HG03575 (cell line): Measurements from ENCODE around the gene DKK3.

Source experiments
- ATAC-seq: cut with Tn5 transposase; IDR thresholded peaks from one replicate; pipeline ENCODE4 v1.9.1; 2021; ENCODE audit not compliant: unreplicated experiment, insufficient number of reproducible peaks, low FRiP score; ENCODE audit errors: extremely low read depth

Gene DKK3

DNA sequence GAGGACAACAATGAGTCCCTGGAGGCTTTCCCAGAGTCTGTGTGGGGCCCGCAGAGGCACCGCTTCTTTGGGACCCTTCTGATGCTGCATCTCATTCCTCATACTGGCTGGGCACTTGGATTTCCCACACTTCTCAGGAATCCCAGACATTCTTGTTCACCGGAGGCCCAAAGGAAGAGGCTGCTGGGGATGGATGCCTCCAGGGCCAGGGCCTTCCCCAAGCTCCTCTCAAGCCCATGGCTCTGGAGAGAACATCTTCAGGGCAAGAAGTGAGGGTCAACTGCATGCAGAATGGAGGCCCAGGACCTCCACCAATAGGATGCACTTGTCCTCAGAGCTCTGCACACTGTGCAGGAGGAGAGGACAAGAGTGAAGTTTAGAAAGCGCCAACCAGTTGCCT, 34.6 kb downstream of the DKK3 start:
- no peak for ATAC-seq

DNA sequence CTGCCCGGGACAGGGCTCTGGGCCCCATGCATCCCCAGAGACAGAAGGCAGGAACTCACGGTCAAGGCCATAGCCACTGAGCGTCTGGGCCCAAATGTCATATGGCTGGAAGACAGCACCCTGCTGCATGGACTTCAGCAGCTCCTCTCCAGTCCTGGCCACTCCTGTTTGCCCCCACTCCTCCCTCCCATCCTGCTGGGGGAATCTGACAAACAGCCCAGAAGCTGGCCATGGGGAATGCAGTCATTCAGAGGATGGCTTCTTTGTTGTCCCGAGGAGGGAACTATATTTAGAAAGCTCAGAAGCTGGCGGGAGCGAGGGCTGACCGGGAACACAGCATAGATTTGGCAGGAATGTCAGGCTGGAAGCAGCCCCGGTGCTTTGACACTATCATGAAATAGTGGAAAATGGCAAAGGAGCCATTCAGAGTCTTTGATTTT, 35.0 kb downstream of the DKK3 start:
- ATAC-seq: no peak

GRCh38 chr11:11972730-11973341, 35.6 kb downstream of the DKK3 start:
- ATAC-seq: no peak

DNA sequence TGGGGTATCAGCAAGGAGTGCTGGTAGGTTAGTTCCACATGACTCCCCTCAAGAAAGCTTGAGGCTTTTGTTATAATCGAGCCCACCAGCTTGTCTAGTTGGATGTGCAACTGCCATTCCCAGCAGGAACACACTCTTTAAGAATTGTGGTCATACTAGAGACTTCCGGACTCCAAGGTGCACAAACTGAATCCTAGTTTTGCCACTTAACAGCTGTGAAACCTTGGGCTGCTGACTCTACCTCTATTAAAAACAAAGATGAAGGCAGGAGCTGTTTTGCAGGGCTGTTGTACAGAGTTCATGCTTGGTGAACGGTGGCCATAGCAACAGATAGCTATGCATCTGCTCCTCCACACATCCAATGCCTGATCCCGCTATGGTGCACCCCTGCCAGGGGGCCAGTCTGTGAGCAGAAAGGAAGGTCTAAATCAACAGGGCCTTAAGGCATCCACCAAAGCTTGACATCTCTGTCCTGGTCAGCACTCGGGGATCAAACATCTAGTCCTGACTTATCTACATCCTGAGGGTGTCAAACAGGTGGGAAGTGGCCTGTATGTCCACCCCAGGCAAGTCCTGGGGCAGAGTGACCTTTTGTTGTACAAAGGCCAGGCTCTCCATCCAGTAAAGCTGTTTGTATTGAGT, 36.4 kb downstream of the DKK3 start:
- no peak for ATAC-seq

DNA sequence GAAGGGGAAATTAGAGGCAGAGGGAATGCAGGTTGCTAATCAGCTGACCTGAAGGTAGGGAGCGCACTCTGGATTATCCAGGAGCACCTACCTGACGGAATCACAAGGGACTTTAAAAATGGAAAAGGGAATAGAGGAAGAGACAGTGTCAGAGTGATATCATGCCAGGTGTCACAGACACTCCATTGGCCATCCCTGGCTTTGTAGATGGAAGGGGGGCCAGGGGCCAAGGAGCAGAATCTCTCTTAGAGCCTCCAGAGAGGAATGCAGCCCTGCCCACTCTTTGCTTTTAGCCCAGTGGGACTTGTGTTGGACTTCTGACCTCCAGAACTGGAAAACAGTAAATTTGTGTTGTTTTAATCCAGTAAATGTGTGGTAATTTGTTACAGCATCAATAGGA, 37.9 kb downstream of the DKK3 start:
- ATAC-seq: no peak

DNA sequence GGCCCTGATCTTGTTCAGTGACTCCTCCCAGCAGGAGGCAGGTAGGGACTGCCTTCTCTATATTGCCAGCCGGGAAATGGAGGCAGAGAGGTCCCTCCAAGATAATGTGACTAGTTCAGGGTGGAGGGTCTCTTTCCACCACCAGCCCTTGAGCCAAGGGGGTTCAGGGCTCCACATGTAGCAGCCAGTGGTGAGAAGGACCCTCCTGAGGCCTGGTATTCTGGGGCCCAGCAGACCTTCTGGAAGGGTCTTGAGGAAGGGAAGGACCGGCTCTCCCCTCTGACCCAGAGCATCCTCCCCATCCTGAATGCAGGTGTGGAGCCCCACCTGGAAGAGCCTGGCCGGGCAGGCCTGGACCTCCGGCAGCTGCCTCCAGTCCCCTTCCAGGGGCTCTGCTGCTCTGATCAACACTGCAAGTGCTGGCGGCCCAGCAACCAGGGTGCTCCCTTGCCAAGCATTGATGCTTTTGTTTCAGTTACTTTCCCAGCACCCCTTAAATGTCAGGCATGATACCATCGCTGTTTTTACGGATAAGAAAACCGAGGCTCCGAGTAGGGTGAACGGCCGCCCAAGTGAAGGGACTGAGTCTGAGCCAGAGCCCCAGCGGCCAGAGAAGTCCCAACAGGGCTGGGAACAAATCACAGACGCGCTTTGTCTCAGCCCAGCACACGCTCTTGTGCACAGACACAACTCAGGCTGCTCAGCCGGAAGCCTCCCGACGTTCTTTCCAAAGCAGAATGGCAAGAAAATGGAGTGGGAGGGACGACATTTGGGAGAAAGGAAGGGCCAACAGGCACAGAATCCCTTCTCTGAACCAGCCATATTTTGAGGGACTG, 38.8 kb downstream of the DKK3 start:
- no peak for ATAC-seq

DNA sequence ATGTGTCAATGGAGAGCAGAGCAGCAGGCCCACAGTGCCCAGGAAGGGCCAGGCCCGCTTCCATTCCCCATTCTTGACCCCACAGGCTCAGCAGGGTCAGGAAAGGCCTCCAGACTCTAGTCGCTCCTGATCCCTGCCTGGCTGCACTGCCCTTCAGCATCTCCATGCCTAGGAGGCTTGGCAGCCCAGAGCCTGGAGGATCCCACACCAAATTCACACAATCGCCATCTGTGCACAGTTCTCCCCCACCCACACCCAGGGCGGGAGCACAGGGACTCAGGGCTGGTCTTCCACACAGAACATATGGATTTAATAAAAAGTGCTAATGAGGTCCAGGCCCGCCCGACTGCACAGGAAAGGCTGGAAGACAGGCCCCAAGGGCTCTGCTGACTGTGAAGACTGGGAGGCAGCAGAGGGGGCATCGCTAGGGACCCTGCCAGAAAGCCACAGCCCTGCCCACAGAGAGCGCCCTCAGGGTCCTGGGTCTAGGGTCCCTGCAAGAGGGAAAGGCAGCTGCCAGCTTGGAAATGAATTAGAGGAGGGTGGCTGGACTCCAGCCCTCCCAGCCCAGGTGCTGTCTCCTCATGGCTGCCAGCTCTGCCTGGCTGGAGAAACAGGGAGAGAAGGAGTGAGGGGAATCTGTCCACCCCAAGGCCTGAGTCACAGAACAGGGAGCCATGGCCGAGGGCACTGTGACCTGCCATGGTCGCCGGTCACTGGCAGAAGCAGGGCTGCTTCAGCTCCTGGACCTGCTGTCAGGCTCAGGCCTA, 39.7 kb downstream of the DKK3 start:
- no peak for ATAC-seq

- no peak for ATAC-seq
Observed at GRCh38 chr11:11967669-11968510, 40.5 kb downstream of the DKK3 start.

- no peak for ATAC-seq
Observed at GRCh38 chr11:11966826-11967668, 41.4 kb downstream of the DKK3 start.

DNA sequence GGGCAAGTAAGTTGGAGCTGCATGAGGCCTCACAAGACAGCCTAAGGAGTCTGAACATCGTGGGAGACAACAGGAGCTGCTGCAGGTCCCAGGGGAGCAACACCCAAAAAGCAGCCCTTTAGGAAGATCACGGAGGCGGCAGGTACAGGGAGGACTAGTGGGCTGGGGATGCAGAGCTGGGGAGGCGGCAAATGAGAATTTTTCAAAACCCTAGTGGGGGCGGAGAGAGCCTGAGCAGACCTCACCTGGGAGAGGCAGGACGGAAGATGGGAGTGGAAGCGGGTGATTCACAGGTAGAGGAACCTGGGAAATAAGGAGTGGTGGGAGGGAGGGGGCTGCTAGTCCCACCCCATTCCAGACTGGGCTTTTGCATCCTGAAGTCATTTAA, 42.1 kb downstream of the DKK3 start:
- ATAC-seq: no peak

GRCh38 chr11:11965656-11966353, 42.6 kb downstream of the DKK3 start:
- no peak for ATAC-seq

- ATAC-seq: no peak
Observed at GRCh38 chr11:11965192-11965591, 43.2 kb downstream of the DKK3 start.

DNA sequence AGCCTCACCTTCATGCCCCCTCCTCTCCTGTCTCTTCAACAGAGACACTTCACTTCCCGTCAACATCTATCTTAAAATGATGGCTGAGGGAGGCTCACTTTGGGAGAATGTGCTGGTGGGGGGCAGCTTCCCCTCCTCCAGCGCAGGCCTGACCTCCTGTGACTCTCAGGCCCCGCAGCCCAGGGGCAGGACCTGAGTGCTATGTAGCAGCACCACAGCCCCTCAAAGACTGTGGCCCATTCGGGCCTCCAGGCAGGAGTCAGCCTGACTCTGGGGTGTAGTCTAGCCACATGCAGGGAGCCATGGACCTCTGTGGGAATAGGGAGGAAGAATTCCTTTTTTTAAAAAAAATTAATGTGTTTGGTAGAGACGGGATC, 43.7 kb downstream of the DKK3 start:
- no peak for ATAC-seq

DNA sequence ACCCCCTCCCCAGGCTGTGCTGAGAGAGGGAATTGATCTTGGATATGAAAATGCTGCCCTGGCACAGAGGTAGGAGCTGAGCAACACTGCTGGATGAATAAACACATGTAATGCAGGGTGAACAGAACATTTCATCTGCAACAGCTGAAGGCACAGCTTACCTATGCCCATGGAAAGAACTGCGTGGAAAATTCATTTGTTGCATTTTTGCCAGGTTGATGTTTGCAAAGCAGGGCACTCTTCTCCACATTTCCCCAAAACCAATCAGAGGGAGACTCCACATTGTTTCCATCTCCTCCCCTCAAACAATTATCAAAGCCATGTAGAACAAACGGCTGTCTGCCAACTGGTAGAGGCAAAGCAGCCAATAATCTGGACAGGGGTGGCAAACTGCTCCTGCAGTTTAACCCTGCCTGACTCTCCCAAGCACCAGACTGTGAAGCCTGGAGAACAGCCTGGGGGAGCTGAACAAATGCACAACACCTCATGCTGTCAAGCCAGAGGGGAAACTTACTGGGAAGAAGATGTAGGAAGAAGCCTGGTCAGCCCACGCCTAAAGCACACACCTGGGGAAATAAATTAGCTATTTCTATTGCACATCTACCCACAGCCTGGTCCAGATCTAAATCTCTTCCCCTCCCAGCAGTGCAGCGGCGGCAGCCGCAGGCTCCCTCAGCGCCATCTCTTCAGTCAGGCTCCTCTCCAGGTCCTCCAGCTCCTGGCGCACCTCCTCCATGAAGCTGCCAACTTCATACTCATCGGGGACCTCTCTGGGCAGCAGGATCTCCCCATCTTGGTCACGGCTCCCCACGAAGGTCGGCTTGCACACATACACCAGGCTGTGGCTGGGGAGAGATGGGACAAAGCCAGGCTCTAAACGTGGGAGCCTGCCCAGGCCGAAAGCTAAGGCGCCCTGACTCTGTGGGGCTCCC, 44.3 kb downstream of the DKK3 start:
- ATAC-seq: no peak

DNA sequence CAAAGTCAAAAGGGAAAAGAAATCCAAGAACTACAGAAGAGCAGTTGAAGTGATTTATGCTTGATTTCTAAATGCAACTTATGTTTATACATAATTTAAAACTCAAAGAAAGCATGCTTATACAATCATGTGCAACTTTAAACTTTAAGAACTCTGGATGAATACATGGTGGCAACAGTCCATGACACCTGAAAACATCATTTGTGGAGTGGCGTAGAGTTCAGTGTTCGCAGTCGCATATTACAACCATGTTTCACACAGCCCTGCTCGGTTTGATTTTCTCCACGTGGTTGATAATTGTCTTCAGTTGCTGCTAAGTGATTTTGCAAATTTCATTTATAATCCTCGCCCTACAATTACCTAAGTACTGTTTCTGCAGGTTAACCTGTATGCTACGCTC, 45.4 kb downstream of the DKK3 start:
- ATAC-seq: no peak

DNA sequence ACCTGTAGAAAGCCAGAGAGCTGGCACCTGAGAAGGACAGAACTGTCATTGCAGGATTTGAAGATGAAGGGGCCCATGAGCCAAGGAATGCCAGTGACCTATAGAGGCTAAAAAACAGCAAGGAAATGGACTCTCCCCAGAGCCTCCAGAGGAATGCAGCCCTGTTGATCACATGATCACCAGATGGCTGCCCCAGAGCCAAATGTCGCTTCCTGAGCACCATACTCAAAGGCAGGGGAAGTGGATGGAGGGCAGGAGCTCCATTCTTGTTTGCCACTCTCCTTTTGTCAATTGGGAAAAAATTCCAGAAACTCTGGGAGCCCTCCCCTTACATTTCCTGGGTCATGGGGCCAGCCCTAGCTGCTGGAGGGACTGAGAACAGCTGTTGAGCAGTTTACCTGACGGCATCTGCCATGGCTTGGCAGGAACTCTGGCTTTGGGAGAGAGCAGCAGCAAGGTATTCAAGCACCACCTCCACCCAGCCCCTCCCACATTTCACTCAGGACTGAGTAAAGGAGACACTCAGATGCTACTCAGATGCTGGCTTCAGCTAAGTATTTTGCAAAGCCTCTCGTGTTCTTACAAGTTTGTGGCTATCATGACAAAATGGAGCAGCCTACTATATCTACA, 46.9 kb downstream of the DKK3 start:
- no peak for ATAC-seq
